ENCODE data around the gene DOP1B.

- TF ChIP-seq CTCF (IDR thresholded peaks at IDR 0.05) (no peak), POLR2A (IDR thresholded peaks at IDR 0.05) (no peak)
Measured at GRCh38 chr21:36117286-36117741, 39.3 kb upstream of the DOP1B start.

Data from adrenal gland (tissue), 5 donors.